ENCODE measurements around the gene MKX. TPM values are rescaled to one million over a fixed set of nuclear protein-coding genes. Genes with fewer than 3 reads are reported as not detected.

The MKX gene, protein sequence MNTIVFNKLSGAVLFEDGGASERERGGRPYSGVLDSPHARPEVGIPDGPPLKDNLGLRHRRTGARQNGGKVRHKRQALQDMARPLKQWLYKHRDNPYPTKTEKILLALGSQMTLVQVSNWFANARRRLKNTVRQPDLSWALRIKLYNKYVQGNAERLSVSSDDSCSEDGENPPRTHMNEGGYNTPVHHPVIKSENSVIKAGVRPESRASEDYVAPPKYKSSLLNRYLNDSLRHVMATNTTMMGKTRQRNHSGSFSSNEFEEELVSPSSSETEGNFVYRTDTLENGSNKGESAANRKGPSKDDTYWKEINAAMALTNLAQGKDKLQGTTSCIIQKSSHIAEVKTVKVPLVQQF
- 0.23 and 2.7 TPM in 2 replicates for total RNA-seq

GRCh38 chr10:27745732-27746396, at the start of gene MKX:
TSS of gene MKX (minus strand) at chr10:27745819. CDS start at chr10:27743415, 2,404 bp downstream.

Other genes with a start within 250 kb of the MKX start
- gene RAB18, start 241.5 kb downstream of the MKX start, total RNA-seq = 49.6 and 77.6 TPM in 2 replicates

Measured in smooth muscle cell of the umbilical artery (primary cell).